Medulla oblongata (tissue), 1 donor: ENCODE results near the gene TUBB2B.
"Not testable (repeated sequence)": the region's sequence is repeated elsewhere in the genome, so short reads cannot be mapped to it uniquely, and the experiment has no call there.

Experiments
- DNase-seq: peaks from one replicate; pipeline ENCODE4 v3.0.0-alpha.2; 2015; ENCODE audit errors: extremely low spot score

Gene TUBB2B

GRCh38 chr6:3189192-3189591 is 38.3 kb downstream of the TUBB2B start:
- DNase-seq: not testable (repeated sequence)

- DNase-seq: no peak
Observed at GRCh38 chr6:3188262-3188661, 39.2 kb downstream of the TUBB2B start.

GRCh38 chr6:3186974-3187382 is 40.5 kb downstream of the TUBB2B start:
- no peak for DNase-seq

GRCh38 chr6:3183066-3183465 is 44.4 kb downstream of the TUBB2B start:
- no peak for DNase-seq

- no peak for DNase-seq
Observed at GRCh38 chr6:3181105-3181504, 46.3 kb downstream of the TUBB2B start.

- DNase-seq: not testable (repeated sequence)
Observed at GRCh38 chr6:3179945-3180344, 47.5 kb downstream of the TUBB2B start.

GRCh38 chr6:3178666-3179065 is 48.8 kb downstream of the TUBB2B start:
- not testable (repeated sequence) for DNase-seq

GRCh38 chr6:3176562-3177355 is 50.7 kb downstream of the TUBB2B start:
- DNase-seq: no peak

DNA sequence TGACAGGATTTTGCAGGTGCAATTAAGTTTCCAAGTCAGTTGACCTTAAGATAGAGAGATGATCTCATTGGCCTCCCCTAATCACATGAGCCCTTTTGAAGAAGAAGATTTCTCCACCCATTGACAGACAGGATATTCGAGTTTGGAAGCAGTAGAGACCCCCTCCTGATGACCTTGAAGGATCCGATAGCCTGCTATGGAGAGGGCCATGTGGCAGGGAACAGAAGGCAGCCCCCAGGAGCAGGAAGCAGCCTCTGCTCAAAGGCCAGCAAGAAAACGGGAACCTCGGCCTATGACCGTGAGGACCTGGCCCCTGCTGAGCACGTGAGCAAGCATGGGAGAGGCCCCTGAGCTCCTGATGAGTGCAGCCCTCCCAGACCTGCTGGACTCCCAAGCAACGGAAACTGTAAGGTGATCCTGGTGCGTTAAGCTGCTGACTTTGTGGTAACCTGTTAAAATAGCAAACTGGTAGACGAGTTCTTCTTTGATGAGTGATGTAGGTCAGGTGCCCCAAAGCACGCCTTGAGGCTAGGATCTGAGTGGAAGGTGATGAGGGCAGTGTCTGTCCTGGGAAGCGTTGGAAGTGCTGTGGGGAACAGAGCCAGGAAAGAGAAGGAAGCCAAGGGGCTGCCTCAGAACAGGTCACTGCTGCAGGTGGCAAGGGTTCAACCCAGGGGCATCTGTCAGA is 51.6 kb downstream of the TUBB2B start:
- DNase-seq: no peak
